Prostate gland (tissue), 2 donors: ENCODE data around the gene FOXC2.

ENCODE experiments used
- POLR2A ChIP-seq: fragments of 450-650 bp; IDR thresholded peaks from one replicate; pipeline ENCODE4 v1.6.1; 2016; ENCODE audit warnings: antibody characterized with exemption, mild to moderate bottlenecking
- POLR2AphosphoS5 ChIP-seq: sonication (generic); formaldehyde crosslinking; IDR thresholded peaks from one replicate; pipeline ENCODE4 v1.6.1; 2017; ENCODE audit warnings: antibody characterized with exemption
- TF ChIP-seq, protein P1 (sequence below), 4 experiments: fragments of 200-600 bp in 2 of 4; fragments of 450-650 bp in 2 of 4; sonication (generic) in 2 of 4; IDR thresholded peaks; 1 replicate in 3 of 4; 2 replicates in 1 of 4; pipeline ENCODE4 v1.5.1; 2016 to 2019; ENCODE audit warnings: antibody characterized with exemption in 4 of 4, mild to moderate bottlenecking in 2 of 4, moderate library complexity in 2 of 4

DNA sequence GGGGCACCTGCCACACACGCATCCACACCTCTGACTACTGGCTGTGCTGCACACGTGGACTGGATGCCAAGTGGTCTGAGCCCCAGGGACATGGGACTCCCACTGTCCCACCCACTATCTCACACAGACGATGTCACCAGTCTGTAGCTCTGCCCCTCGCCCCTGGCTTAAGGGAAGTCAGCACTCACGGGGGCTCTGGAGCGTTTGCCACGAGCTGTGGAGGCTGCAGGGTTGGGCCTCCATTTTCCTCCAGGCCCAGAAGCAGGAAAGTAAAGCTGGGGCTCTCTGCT is 34.2 kb upstream of the FOXC2 start:
- TF ChIP-seq, protein P1, sequence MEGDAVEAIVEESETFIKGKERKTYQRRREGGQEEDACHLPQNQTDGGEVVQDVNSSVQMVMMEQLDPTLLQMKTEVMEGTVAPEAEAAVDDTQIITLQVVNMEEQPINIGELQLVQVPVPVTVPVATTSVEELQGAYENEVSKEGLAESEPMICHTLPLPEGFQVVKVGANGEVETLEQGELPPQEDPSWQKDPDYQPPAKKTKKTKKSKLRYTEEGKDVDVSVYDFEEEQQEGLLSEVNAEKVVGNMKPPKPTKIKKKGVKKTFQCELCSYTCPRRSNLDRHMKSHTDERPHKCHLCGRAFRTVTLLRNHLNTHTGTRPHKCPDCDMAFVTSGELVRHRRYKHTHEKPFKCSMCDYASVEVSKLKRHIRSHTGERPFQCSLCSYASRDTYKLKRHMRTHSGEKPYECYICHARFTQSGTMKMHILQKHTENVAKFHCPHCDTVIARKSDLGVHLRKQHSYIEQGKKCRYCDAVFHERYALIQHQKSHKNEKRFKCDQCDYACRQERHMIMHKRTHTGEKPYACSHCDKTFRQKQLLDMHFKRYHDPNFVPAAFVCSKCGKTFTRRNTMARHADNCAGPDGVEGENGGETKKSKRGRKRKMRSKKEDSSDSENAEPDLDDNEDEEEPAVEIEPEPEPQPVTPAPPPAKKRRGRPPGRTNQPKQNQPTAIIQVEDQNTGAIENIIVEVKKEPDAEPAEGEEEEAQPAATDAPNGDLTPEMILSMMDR (IDR thresholded peaks at IDR 0.05) = no peak
- TF ChIP-seq POLR2AphosphoS5 = no peak
- TF ChIP-seq POLR2A = no peak
